HepG2 (cell line): ENCODE data around the gene RNFT1. TPM values are rescaled to one million over a fixed set of nuclear protein-coding genes. Genes with fewer than 3 reads are reported as not detected.

ENCODE experiments used
- BCLAF1 ChIP-seq: fragments of 450-650 bp; IDR thresholded peaks from 2 replicates; pipeline ENCODE4 v1.6.1; 2017; ENCODE audit warnings: mild to moderate bottlenecking
- DNMT1 ChIP-seq: sonication (generic); formaldehyde crosslinking; IDR thresholded peaks from 2 replicates; pipeline ENCODE4 v1.5.1; 2020; ENCODE audit warnings: mild to moderate bottlenecking, missing genetic modification reagents
- MBD4 ChIP-seq: IDR thresholded peaks from 2 replicates; pipeline ENCODE4 v1.6.1; 2012; ENCODE audit warnings: low read length, inconsistent platforms, borderline replicate concordance
- MTF1 ChIP-seq: sonication (generic); formaldehyde crosslinking; IDR thresholded peaks from 2 replicates; pipeline ENCODE4 v1.5.0; 2020; ENCODE audit warnings: missing genetic modification reagents
- NFKB2 ChIP-seq: sonication (generic); formaldehyde crosslinking; IDR thresholded peaks from 2 replicates; pipeline ENCODE4 v1.4.0; 2020; ENCODE audit warnings: missing genetic modification reagents, borderline replicate concordance
- NR2F6 ChIP-seq, 2 experiments: IDR thresholded peaks; 2 replicates each; pipeline ENCODE4 v1.6.1; 2016; ENCODE audit warnings: antibody characterized with exemption in 1 of 2, mild to moderate bottlenecking in 1 of 2
- PHF8 ChIP-seq: sonication (generic); formaldehyde crosslinking; IDR thresholded peaks from 2 replicates; pipeline ENCODE4 v1.5.0; 2020; ENCODE audit warnings: missing genetic modification reagents
- PRDM10 ChIP-seq: sonication (generic); formaldehyde crosslinking; IDR thresholded peaks from 2 replicates; pipeline ENCODE4 v1.4.0; 2020; ENCODE audit warnings: low read depth, missing genetic modification reagents
- RBM39 ChIP-seq: fragments of 200-400 bp; formaldehyde crosslinking; IDR thresholded peaks from one replicate; pipeline ENCODE4 v1.6.1; 2018; ENCODE audit warnings: antibody characterized with exemption, mild to moderate bottlenecking, low read depth, low read length; ENCODE audit not compliant: poor library complexity, severe bottlenecking
- RXRB ChIP-seq: IDR thresholded peaks from 2 replicates; pipeline ENCODE4 v1.6.1; 2016; ENCODE audit warnings: borderline replicate concordance, missing genetic modification reagents, missing compliant biosample characterization
- ZBTB14 ChIP-seq: sonication (generic); formaldehyde crosslinking; IDR thresholded peaks from 2 replicates; pipeline ENCODE4 v1.4.0; 2020; ENCODE audit warnings: missing genetic modification reagents
- ZFP36L1 ChIP-seq: sonication (generic); formaldehyde crosslinking; IDR thresholded peaks from 2 replicates; pipeline ENCODE4 v1.8.0; 2022; ENCODE audit warnings: mild to moderate bottlenecking, missing genetic modification reagents, moderate library complexity
- ZFP91 ChIP-seq: sonication (generic); formaldehyde crosslinking; IDR thresholded peaks from 2 replicates; pipeline ENCODE4 v1.9.0; 2022; ENCODE audit warnings: missing genetic modification reagents, mild to moderate bottlenecking, borderline replicate concordance
- ZNF160 ChIP-seq: sonication (generic); formaldehyde crosslinking; IDR thresholded peaks from 2 replicates; pipeline ENCODE4 v1.8.0; 2022; ENCODE audit warnings: mild to moderate bottlenecking, inconsistent platforms, missing genetic modification reagents
- ZNF44 ChIP-seq: sonication (generic); formaldehyde crosslinking; IDR thresholded peaks from 2 replicates; pipeline ENCODE4 v1.5.1; 2020; ENCODE audit warnings: mild to moderate bottlenecking, missing genetic modification reagents
- ZNF644 ChIP-seq: IDR thresholded peaks from 2 replicates; pipeline ENCODE4 v1.6.1; 2016; ENCODE audit warnings: low read depth
- ZNF672 ChIP-seq: sonication (generic); formaldehyde crosslinking; IDR thresholded peaks from 2 replicates; pipeline ENCODE4 v1.8.1; 2022; ENCODE audit warnings: missing genetic modification reagents
- ZNF703 ChIP-seq: sonication (generic); formaldehyde crosslinking; IDR thresholded peaks from 2 replicates; pipeline ENCODE4 v1.5.1; 2020; ENCODE audit warnings: missing genetic modification reagents, mild to moderate bottlenecking, moderate library complexity, borderline replicate concordance
- polyA plus RNA-seq, 8 experiments: library from polyadenylated mRNA; depleted of rRNA in 3 of 8; stranded (reverse) in 7 of 8; unstranded in 1 of 8; fragments of >200 nt; fragmentation: Illumina TruSeq in 4 of 8; extraction: Trizol in 4 of 8; gene quantifications; 2 replicates each; pipeline versions ENCODE4 v1.2.1 to v1.2.3, GENCODE V29; 2011 to 2016; ENCODE audit warnings: low read depth in 4 of 8, missing spikeins in 1 of 8, mixed read lengths in 1 of 8; ENCODE audit not compliant: insufficient read depth in 1 of 8
- total RNA-seq, 5 experiments: library from RNA; depleted of rRNA; stranded (reverse); fragments of >200 nt; fragmentation: Illumina TruSeq; extraction: Trizol; gene quantifications; 2 replicates each; pipeline ENCODE4 v1.2.3, GENCODE V29; 2016; ENCODE audit warnings: low read depth in 1 of 5

The RNFT1 gene
- total and polyA plus RNA-seq, 2 of the 13 experiments (the other 11 are each of a cell fraction or from before 2014, with no cell fraction given), result 19.1 to 22.1 TPM

GRCh38 chr17:59964482-59965328, at the start of gene RNFT1 (continued):
- TF ChIP-seq PRDM10 (CRISPR knock-in tag), result peak; percentile 98
- TF ChIP-seq RXRB, result peak; percentile 93
- TF ChIP-seq ZNF160 (CRISPR knock-in tag), result 0 out of 2 replicates have a peak, but pooled peaks have one; percentile 51
- TF ChIP-seq ZBTB14 (CRISPR knock-in tag), result peak; percentile 96
- peak; percentile 58; the same call in 1 of the 2 replicates for TF ChIP-seq ZFP91 (CRISPR knock-in tag)
- TF ChIP-seq ZNF644, result no peak
- TF ChIP-seq NR2F6 (IDR thresholded peaks at IDR 0.05), result peak; percentile 51; the same call in 1 of the 2 replicates
- no peak; the same call in 1 of the 2 replicates for TF ChIP-seq NR2F6 (CRISPR knock-in tag; IDR thresholded peaks at IDR 0.05)
- peak; percentile 91; the same call in 1 of the 2 replicates for TF ChIP-seq NFKB2
- TF ChIP-seq ZNF672 (CRISPR knock-in tag), result no peak
- no peak for TF ChIP-seq DNMT1
- TF ChIP-seq MTF1 (CRISPR knock-in tag), result no peak
- peak; percentile 40; the same call in 1 of the 2 replicates for TF ChIP-seq ZFP36L1
- peak; percentile 92 for TF ChIP-seq PHF8 (CRISPR knock-in tag)
- TF ChIP-seq BCLAF1, result no peak
- TF ChIP-seq ZNF44 (CRISPR knock-in tag), result peak; percentile 85; the same call in 1 of the 2 replicates
- TF ChIP-seq RBM39, result peak; percentile 70
- no peak for TF ChIP-seq ZNF703 (CRISPR knock-in tag)
- TF ChIP-seq MBD4, result no peak
